Kidney tubule cell (primary cell): Measurements from ENCODE around the gene SLC6A9.

ENCODE experiments used
- DNase-seq: peaks from one replicate; pipeline ENCODE4 v3.0.0-alpha.2; 2018; ENCODE audit warnings: low spot score

SLC6A9 gene

DNA sequence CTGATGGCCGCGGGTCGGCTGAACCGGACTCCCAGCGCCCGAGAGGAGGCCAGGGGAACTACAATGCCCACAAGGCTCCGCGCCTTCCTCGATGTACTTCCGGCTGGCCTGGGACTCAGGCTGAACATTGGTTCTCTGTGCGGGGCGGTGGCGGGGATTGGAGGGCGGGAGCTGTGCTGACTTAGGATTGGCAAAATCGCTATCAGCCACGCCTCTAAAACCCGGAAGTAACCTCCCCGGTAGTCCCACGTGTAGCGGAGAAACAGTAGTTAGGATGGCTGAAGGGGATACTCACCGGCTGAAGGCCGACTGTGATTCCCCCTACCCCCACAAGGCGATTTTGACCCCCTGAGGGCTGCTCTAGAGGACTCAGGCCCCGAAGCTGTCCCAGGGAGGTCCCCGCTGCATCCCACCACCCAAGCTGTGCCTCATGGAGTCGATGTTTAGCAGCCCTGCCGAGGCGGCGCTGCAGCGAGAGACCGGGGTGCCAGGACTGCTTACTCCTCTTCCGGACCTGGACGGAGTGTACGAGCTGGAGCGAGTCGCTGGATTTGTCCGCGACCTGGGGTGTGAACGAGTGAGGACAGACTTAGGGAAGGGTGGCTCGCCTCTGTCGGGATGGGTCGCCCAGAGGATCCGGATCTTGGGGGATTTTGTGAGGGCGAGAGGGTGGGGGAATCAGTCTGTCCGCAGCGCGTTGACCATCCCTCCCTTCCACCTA lies 61.4 kb downstream of the SLC6A9 start, which contains the start of gene DPH2:
Gene DPH2 (plus strand): TSS at position 265 of the 721 bp plus-strand sequence. CDS start 166 bp downstream, at position 431.
- DNase-seq, result peak; percentile 97

DNA sequence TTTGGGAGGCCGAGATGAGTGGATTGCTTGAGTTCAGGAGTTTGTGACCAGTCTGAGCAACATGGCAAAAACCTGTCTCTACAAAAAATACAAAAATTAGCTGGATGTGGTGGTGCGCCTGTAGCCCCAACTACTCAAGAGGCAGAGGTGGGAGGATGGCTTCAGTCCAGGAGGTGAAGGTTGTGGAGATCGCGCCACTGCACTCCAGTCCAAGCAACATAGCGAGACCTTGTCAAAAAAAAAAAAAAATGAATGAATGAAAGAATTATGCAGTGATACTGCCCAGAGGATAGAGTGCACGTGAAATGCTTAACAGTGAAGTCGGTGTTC lies 61.9 kb downstream of the SLC6A9 start:
- no peak for DNase-seq

GRCh38 chr1:43968348-43968948 lies 62.8 kb downstream of the SLC6A9 start:
- no peak for DNase-seq

GRCh38 chr1:43965316-43965715 lies 65.9 kb downstream of the SLC6A9 start:
- DNase-seq, result no peak

GRCh38 chr1:43963890-43964289 lies 67.4 kb downstream of the SLC6A9 start:
- DNase-seq, result no peak

GRCh38 chr1:43963006-43963405 lies 68.3 kb downstream of the SLC6A9 start:
- no peak for DNase-seq

- no peak for DNase-seq
These were observed 68.9 kb downstream of the SLC6A9 start for GRCh38 chr1:43962324-43962723.

GRCh38 chr1:43961692-43962091 lies 69.6 kb downstream of the SLC6A9 start:
- DNase-seq, result no peak

DNA sequence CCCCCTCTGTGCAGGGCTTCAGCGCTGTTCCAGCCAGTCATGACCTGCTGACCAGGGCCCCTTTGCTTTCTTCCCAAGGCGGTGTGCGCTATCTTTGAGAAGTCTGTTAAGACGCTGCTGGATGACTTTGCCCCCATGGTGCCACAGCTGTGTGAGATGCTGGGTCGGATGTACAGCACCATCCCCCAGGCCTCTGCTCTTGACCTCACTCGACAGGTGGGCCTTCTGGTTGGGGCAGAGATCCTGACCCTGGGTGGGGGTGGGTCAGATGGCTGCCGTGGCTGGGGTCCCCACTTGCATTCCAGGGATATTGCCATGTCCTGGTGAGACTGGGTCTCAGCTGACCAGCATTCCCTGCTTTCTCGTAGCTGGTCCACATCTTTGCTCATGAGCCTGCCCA lies 70.5 kb downstream of the SLC6A9 start:
- no peak for DNase-seq

DNA sequence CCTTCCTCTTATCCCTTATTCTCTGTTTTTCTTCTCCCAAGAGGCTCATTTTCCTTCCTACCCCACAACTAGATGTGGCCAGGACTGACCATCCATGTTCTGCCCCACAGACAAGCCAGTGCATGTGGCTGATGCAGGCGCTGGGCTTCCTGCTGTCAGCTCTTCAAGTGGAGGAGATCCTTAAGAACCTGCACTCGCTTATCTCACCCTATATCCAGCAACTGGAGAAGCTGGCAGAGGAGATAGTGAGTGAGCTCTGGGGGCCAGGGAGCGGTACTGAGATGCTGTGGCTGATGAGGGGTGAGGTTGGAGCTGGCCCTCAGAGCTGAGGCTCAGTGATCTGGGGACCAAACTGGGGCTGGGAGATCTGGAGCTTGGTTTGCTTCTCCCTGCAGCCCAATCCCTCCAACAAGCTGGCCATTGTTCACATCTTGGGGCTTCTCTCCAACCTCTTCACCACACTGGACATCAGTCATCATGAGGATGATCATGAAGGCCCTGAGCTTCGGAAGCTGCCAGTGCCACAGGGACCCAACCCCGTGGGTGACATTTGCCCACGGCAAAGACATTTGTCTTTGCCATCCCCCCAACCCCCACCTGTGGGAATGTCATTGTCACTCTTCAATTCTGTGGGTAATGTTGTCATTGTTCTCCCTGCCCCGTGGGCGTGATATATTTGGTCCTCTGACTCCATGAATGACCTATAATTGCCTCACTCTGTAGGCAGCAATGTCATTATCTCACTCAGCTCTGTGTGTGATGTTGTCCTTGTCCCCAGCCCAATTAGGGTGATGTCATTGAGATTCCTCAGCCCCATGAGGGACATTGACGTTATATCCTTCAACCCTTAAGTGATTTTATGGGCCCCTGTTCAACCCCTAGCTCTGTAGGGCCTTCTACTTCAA lies 72.7 kb downstream of the SLC6A9 start:
- no peak for DNase-seq

DNA sequence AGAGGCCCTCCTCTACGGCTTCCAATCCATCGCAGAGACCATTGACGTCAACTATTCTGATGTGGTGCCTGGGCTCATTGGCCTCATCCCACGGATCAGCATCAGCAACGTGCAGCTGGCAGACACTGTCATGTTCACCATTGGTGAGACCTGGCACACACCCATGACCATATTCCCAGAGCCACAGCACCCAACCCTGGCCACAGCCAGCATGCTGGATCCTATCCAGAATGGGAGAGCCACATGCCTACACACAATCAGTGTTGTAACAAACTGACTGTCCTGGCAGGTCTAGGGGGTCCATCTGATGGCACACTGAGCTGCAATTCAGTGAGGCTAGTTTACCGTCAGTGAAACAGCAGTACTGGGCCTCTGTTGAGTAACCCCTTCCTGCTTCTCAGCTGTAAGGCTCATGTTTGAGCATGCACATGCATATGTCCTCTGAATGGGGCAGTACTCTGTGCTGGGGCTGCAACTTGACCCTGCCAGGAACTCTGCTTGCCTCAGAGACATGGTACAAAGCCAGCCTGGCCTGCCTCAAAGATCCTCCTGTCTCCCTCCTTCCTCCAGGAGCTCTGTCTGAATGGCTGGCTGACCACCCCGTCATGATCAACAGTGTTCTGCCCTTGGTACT lies 73.7 kb downstream of the SLC6A9 start:
- DNase-seq, result no peak

DNA sequence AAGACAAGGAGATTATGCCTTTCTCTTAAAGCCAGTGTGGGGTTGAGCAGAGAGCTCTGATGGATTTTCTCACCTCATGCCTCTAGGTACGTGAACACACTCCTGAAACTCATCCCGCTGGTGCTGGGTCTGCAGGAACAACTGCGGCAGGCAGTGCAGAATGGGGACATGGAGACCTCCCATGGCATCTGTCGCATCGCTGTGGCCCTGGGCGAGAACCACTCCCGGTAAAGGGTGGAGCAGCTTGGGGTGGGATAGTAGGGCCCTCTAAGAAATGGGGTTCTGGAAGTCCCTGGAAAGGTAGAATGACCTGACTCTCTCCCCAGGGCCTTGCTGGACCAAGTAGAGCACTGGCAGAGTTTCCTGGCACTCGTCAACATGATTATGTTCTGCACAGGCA lies 75.0 kb downstream of the SLC6A9 start:
- no peak for DNase-seq

GRCh38 chr1:43954036-43954435 lies 77.2 kb downstream of the SLC6A9 start:
- no peak for DNase-seq

DNA sequence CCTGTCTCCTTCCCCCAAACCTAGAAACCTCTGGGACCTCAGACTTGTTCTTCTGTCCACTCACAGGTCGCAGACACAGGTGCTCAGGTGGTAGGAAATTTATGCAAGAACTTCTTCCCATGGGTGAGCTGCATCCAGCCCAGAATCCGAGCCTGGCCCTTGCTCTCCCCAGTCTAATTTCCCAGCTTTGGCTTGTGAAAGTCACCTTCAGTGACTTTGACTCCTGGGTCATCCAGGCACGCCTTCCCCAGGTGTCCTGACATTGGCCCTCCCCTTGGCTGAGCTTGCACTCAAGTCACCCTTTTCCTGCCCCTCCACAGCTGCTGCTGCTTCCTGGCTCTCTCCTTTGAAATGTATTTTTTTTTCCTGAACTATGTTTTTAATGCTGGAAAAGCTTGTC lies 77.9 kb downstream of the SLC6A9 start:
- DNase-seq, result no peak

- peak; percentile 29 for DNase-seq
These were observed 78.4 kb downstream of the SLC6A9 start for GRCh38 chr1:43952731-43953346.

- DNase-seq, result peak; percentile 78
These were observed 80.0 kb downstream of the SLC6A9 start for GRCh38 chr1:43951021-43951985.

- no peak for DNase-seq
These were observed 81.6 kb downstream of the SLC6A9 start for GRCh38 chr1:43949678-43950077.

DNA sequence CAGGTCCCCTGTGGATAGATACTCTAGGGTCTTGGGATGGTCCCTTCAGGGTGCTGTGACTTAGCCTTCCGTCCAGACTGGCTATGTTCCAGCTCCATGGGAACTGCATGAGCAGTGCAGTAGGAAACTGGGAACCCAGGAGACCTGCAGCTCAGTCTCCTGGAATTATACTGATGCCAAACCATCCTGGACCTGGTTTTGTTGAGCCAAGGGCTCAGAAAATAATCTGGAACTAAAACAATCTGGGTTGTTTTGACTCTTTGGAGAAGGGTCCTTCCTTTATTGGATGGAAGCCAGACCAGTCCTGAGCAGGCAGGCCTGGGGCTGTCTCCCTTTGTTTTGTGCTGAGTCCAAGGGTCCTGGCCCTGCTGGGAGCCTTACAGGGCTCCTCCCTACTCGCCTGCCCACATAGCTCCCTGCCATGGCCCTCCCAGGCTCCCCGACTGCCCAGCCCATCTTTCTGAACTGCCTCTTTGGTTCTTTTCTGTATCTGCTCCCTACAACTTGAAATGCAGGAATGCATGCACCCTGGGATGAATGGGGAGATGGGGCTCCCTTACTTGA lies 83.3 kb downstream of the SLC6A9 start:
- no peak for DNase-seq

DNA sequence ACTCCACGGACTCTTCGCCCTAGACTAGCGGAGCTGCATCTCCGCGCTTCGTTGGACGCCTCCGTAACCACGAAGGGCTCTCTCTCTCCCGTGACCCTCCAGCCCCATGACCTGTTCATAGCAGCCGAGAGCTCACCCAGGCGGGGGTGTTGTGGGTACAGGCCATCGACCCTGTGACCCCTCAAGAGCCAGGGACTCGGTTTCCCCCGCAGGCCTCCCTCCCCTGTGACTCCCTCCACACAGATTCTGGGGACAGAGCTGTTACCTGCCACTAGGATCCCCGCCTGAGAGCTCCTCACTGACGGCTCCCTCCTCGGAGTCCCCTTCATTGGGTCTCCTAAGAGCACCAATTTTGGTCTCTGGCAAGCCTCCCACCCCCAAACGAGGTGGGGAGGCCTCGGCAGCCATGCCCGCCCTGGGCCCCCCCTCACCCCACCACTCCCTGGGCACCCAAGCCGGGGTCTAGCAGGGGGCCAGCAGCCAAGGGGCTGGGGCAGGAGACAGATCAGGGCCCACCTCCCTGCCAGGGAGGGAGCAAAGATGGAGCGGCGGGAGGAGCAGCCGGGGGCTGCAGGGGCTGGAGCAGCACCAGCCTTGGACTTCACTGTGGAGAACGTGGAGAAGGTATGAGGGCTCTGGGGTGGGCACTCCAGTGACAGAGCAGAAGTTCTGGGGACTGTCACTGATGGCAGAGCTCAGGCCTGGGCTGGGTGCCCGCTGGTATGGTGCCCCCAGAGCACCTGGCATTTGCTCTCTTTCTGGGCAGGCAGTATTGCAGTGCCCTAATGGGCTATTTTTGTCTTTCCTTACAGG lies 84.0 kb downstream of the SLC6A9 start:
- no peak for DNase-seq
